H1 (cell line): ENCODE data around the gene LDLRAD4. TPM values are rescaled to one million over a fixed set of nuclear protein-coding genes. Genes with fewer than 3 reads are reported as not detected.

Experiments
- CTCF ChIA-PET: fragments of 300-600 bp; sonication (Branson Sonifier 250); formaldehyde crosslinking; loops from one replicate; lab custom pipeline; 2021; ENCODE audit not compliant: partially characterized antibody; lab: Charles Lee
- POLR2A ChIA-PET: fragments of 300-600 bp; sonication (Branson Sonifier 250); formaldehyde crosslinking; loops from one replicate; lab custom pipeline; 2021; ENCODE audit warnings: inconsistent platforms; ENCODE audit not compliant: partially characterized antibody; lab: Charles Lee
- DNase-seq, 2 experiments: peaks; one replicate each; pipeline versions ENCODE4 v3.0.0 to v3.0.0-alpha.2; 2010 to 2022; ENCODE audit warnings: low spot score in 2 of 2, low read depth in 1 of 2, mixed read lengths in 1 of 2
- FAIRE-seq: peaks from 2 replicates; lab custom pipeline; 2011; peaks lifted over from hg19 to GRCh38; lab: Jason Lieb, UNC
- H2AFZ ChIP-seq: 2 replicates; pipeline ENCODE4 v1.8.1; 2012; ENCODE audit warnings: low read length, inconsistent platforms
- H2AK5ac ChIP-seq: 2 replicates; pipeline ENCODE4 v1.6.1; 2013; ENCODE audit warnings: low read depth, low read length
- H2BK120ac ChIP-seq: replicated peaks from 2 replicates; pipeline ENCODE3; 2013; ENCODE audit warnings: low read depth, low read length, inconsistent platforms
- H2BK12ac ChIP-seq: 2 replicates; pipeline ENCODE4 v1.6.1; 2013; ENCODE audit warnings: low read depth, low read length
- H2BK15ac ChIP-seq: 2 replicates; pipeline ENCODE4 v1.6.1; 2013; ENCODE audit warnings: low read length
- H2BK20ac ChIP-seq: 2 replicates; pipeline ENCODE4 v1.6.1; 2013; ENCODE audit warnings: low read length
- H2BK5ac ChIP-seq: 2 replicates; pipeline ENCODE4 v1.6.1; 2013; ENCODE audit warnings: low read depth, low read length
- H3K14ac ChIP-seq: 2 replicates; pipeline ENCODE4 v1.6.1; 2013; ENCODE audit warnings: inconsistent platforms; ENCODE audit not compliant: insufficient read length
- H3K18ac ChIP-seq: 2 replicates; pipeline ENCODE4 v1.6.1; 2013; ENCODE audit warnings: low read length; ENCODE audit errors: extremely low read depth
- H3K23ac ChIP-seq: 2 replicates; pipeline ENCODE4 v1.6.1; 2013; ENCODE audit warnings: inconsistent platforms; ENCODE audit not compliant: insufficient read length
- H3K23me2 ChIP-seq: 2 replicates; pipeline ENCODE4 v1.6.1; 2013; ENCODE audit warnings: low read depth, low read length
- H3K27ac ChIP-seq: 2 replicates; pipeline ENCODE4 v1.6.1; 2011; ENCODE audit warnings: low read depth, low read length, inconsistent platforms
- H3K27me3 ChIP-seq, 4 experiments: replicated peaks in 1 of 4; 1 replicate in 1 of 4; 2 replicates in 3 of 4; pipeline versions ENCODE4 v1.6.1 to v1.8.1; 2011 to 2013; ENCODE audit warnings: low read length in 3 of 4, mild to moderate bottlenecking in 3 of 4, inconsistent platforms in 2 of 4, mixed read lengths in 2 of 4, moderate library complexity in 1 of 4; ENCODE audit not compliant: control insufficient read depth in 3 of 4, insufficient read depth in 3 of 4; ENCODE audit errors: extremely low read depth in 1 of 4
- H3K36me3 ChIP-seq, 4 experiments: 2 replicates each; pipeline versions ENCODE4 v1.6.1 to v1.8.1; 2011 to 2013; ENCODE audit warnings: mild to moderate bottlenecking in 4 of 4, low read length in 3 of 4, moderate library complexity in 2 of 4, control low read depth in 1 of 4, inconsistent platforms in 1 of 4; ENCODE audit not compliant: insufficient read depth in 4 of 4, control insufficient read depth in 2 of 4
- H3K4ac ChIP-seq: replicated peaks from 2 replicates; pipeline ENCODE3; 2013; ENCODE audit warnings: low read length, low read depth, mixed read lengths, inconsistent platforms; ENCODE audit not compliant: insufficient read length
- H3K4me1 ChIP-seq, 4 experiments: replicated peaks in 1 of 4; 1 replicate in 1 of 4; 2 replicates in 3 of 4; pipeline versions ENCODE4 v1.6.1 to v1.8.1; 2011 to 2013; ENCODE audit warnings: low read length in 3 of 4, inconsistent platforms in 2 of 4, mixed read lengths in 1 of 4; ENCODE audit not compliant: insufficient read depth in 4 of 4, control insufficient read depth in 3 of 4
- H3K4me2 ChIP-seq, 2 experiments: 2 replicates each; pipeline versions ENCODE4 v1.6.1 to v1.8.1; 2011 to 2013; ENCODE audit warnings: low read depth in 2 of 2, low read length in 2 of 2, control low read depth in 1 of 2, inconsistent platforms in 1 of 2, mild to moderate bottlenecking in 1 of 2; ENCODE audit not compliant: insufficient read depth in 1 of 2
- H3K4me3 ChIP-seq, 4 experiments: fragments of 200-600, 300-600 bp in 1 of 4; sonication (generic), shearing (Covaris generic), sonication (Bioruptor Twin) in 1 of 4; 2 replicates each; pipeline versions ENCODE4 v1.5.1 to v1.8.1; 2011 to 2016; ENCODE audit warnings: low read length in 4 of 4, low read depth in 3 of 4, control low read depth in 2 of 4, inconsistent platforms in 2 of 4, mild to moderate bottlenecking in 2 of 4, mixed read lengths in 1 of 4, moderate library complexity in 1 of 4; ENCODE audit not compliant: insufficient read depth in 2 of 4; ENCODE audit errors: extremely low read depth in 1 of 4
- H3K56ac ChIP-seq: replicated peaks from 2 replicates; pipeline ENCODE3; 2013; ENCODE audit warnings: low read depth, mild to moderate bottlenecking, mixed read lengths, low read length, inconsistent platforms; ENCODE audit not compliant: insufficient read length
- H3K79me1 ChIP-seq: 2 replicates; pipeline ENCODE4 v1.6.1; 2013; ENCODE audit warnings: low read depth, low read length, control low read depth
- H3K79me2 ChIP-seq, 2 experiments: 2 replicates each; pipeline versions ENCODE4 v1.6.1 to v1.8.1; 2012 to 2013; ENCODE audit warnings: low read length in 2 of 2, mild to moderate bottlenecking in 2 of 2, inconsistent platforms in 1 of 2; ENCODE audit not compliant: insufficient read depth in 2 of 2, control insufficient read depth in 1 of 2
- H3K9ac ChIP-seq, 4 experiments: replicated peaks in 1 of 4; 1 replicate in 1 of 4; 2 replicates in 3 of 4; pipeline versions ENCODE4 v1.6.1 to v1.8.1; 2011 to 2013; ENCODE audit warnings: low read depth in 3 of 4, low read length in 3 of 4, control low read depth in 2 of 4, mild to moderate bottlenecking in 2 of 4, moderate library complexity in 2 of 4, inconsistent platforms in 1 of 4; ENCODE audit errors: extremely low read depth in 1 of 4
- H3K9me3 ChIP-seq, 2 experiments: 2 replicates each; pipeline versions ENCODE4 v1.6.1 to v1.8.1; 2012 to 2013; ENCODE audit warnings: mild to moderate bottlenecking in 2 of 2, moderate library complexity in 2 of 2, control low read depth in 1 of 2, inconsistent platforms in 1 of 2, low read depth in 1 of 2, low read length in 1 of 2, mixed read lengths in 1 of 2; ENCODE audit not compliant: insufficient read depth in 2 of 2
- H4K20me1 ChIP-seq, 2 experiments: replicated peaks in 1 of 2; 2 replicates each; pipeline versions ENCODE3 to v1.8.1; 2011 to 2013; ENCODE audit warnings: inconsistent platforms in 2 of 2, low read length in 2 of 2, mild to moderate bottlenecking in 1 of 2; ENCODE audit not compliant: insufficient read depth in 2 of 2, control insufficient read depth in 1 of 2
- H4K5ac ChIP-seq: 2 replicates; pipeline ENCODE4 v1.6.1; 2013; ENCODE audit warnings: low read length, low read depth, mixed read lengths, inconsistent platforms; ENCODE audit not compliant: insufficient read length
- H4K8ac ChIP-seq: 2 replicates; pipeline ENCODE4 v1.8.0; 2013; ENCODE audit warnings: mild to moderate bottlenecking, moderate library complexity, low read length, inconsistent platforms; ENCODE audit not compliant: insufficient read depth; ENCODE audit errors: extremely low read depth
- H4K91ac ChIP-seq: replicated peaks from 2 replicates; pipeline ENCODE3; 2013; ENCODE audit warnings: low read length, mixed read lengths, inconsistent platforms; ENCODE audit not compliant: insufficient read length
- ASH2L ChIP-seq: fragments of 200-600, 300-600 bp; sonication (generic); IDR thresholded peaks from one replicate; pipeline ENCODE4 v1.7.1; 2017; ENCODE audit warnings: low read length
- CTBP2 ChIP-seq: IDR thresholded peaks from 2 replicates; pipeline ENCODE4 v1.7.0; 2011; ENCODE audit warnings: borderline replicate concordance, mild to moderate bottlenecking, moderate library complexity, mixed read lengths, low read length; ENCODE audit not compliant: insufficient read depth, insufficient read length
- EGR1 ChIP-seq: IDR thresholded peaks from 2 replicates; pipeline ENCODE4 v1.6.1; 2011; ENCODE audit warnings: low read depth, low read length, borderline replicate concordance
- EZH2 ChIP-seq: fragments of 200-600 bp; sonication (generic); IDR thresholded peaks from 2 replicates; pipeline ENCODE4 v1.7.1; 2012; ENCODE audit warnings: low read depth, mild to moderate bottlenecking, moderate library complexity, low read length, inconsistent platforms; ENCODE audit not compliant: severe bottlenecking
- GABPA ChIP-seq: IDR thresholded peaks from 2 replicates; pipeline ENCODE4 v1.6.1; 2011; ENCODE audit warnings: mild to moderate bottlenecking, low read length, moderate library complexity, borderline replicate concordance; ENCODE audit not compliant: insufficient read depth
- HDAC2 ChIP-seq, 2 experiments: fragments of 300-600 bp in 1 of 2; sonication (generic) in 1 of 2; IDR thresholded peaks; 2 replicates each; pipeline ENCODE4 v1.6.1; 2011 to 2012; ENCODE audit warnings: low read depth in 2 of 2, low read length in 2 of 2, mild to moderate bottlenecking in 2 of 2, moderate library complexity in 2 of 2, borderline replicate concordance in 1 of 2, inconsistent platforms in 1 of 2
- NRF1 ChIP-seq: IDR thresholded peaks from 2 replicates; pipeline ENCODE4 v1.6.1; 2011; ENCODE audit warnings: mild to moderate bottlenecking, low read depth, low read length, improper control_type of control experiment
- PHF8 ChIP-seq: fragments of 200-600 bp; sonication (generic); conservative IDR thresholded peaks from 2 replicates; pipeline ENCODE4 v1.7.1; 2012; ENCODE audit warnings: low read depth, mild to moderate bottlenecking, inconsistent platforms, low read length, moderate library complexity
- POLR2AphosphoS5 ChIP-seq: IDR thresholded peaks from 2 replicates; pipeline ENCODE4 v1.6.1; 2011; ENCODE audit warnings: low read depth, low read length
- SAP30 ChIP-seq: fragments of 300-600 bp; sonication (generic); IDR thresholded peaks from 2 replicates; pipeline ENCODE4 v1.7.1; 2012; ENCODE audit warnings: low read length, moderate library complexity, mild to moderate bottlenecking, inconsistent platforms; ENCODE audit not compliant: insufficient read depth, insufficient replicate concordance
- SP2 ChIP-seq: IDR thresholded peaks from 2 replicates; pipeline ENCODE4 v1.6.1; 2012; ENCODE audit warnings: mild to moderate bottlenecking, low read length, inconsistent platforms
- WGBS, 2 experiments: shearing (Covaris generic) in 1 of 2; methylation state at CpG; one replicate each; pipeline versions ENCODE4 v1.1.6 to v1.1.7; 2013 to 2015; ENCODE audit warnings: low lambda C conversion rate in 2 of 2, mixed read lengths in 2 of 2, inconsistent platforms in 1 of 2, low coverage in 1 of 2, missing lambda C conversion rate in 1 of 2; ENCODE audit not compliant: insufficient replicate concordance in 2 of 2, insufficient coverage in 1 of 2, insufficient read length in 1 of 2; ENCODE audit errors: extremely low coverage in 1 of 2, missing lambda C conversion rate in 1 of 2; 5-methylcytosine and 5-hydroxymethylcytosine counted together
- polyA plus RNA-seq, 7 experiments: library from polyadenylated mRNA; depleted of rRNA in 3 of 7; stranded (reverse) in 5 of 7; unstranded in 2 of 7; fragments of >200 nt in 5 of 7; fragments of 200-250 nt in 2 of 7; gene quantifications; 1 replicate in 5 of 7; 2 replicates in 1 of 7; 4 replicates in 1 of 7; pipeline versions ENCODE4 v1.2.1 to v1.2.3, GENCODE V29; 2011 to 2013; ENCODE audit warnings: missing spikeins in 2 of 7, mixed read lengths in 2 of 7
- total RNA-seq: library from RNA; stranded (reverse); fragmentation: NEBNext Ultra II Directional; extraction: Animal tissue kit (Norgen Biotek cat#: 25700); gene quantifications from 2 replicates; pipeline ENCODE4 v1.2.1, GENCODE V29; 2021

Gene LDLRAD4
- total and polyA plus RNA-seq, 2 of the 8 experiments (the other 6 are each of a cell fraction or from before 2014, with no cell fraction given) = 0.77 to 1.4 TPM

GRCh38 chr18:13605477-13605876 lies 386.9 kb downstream of the LDLRAD4 start:
- no peak overlapping the region for H3K4me2 ChIP-seq
- no peaks in the 10 kb centered on the region; the same call in 1 of the 2 replicates for H3K23me2 ChIP-seq
- no peak overlapping the region for H2BK15ac ChIP-seq
- no peak overlapping the region for H3K18ac ChIP-seq
- H4K20me1 ChIP-seq = no peaks in the 10 kb centered on the region
- CTCF ChIA-PET = interaction anchor here (0.7 kb wide), 1 partner anchor 1940 kb away, joined by 3 read pairs; no protein-coding TSS in a partner anchor
- no peak overlapping the region for H3K9ac ChIP-seq
- FAIRE-seq (no peak), DNase-seq (no peak)
- H3K27ac ChIP-seq = no peak overlapping the region
- H3K4me3 ChIP-seq = no peak overlapping the region
- 0 out of 7 replicates have a peak, but pooled peaks cover 0 to 1% (median under 1%) of the 10 kb centered on the region in 4 experiments for H3K4me1 ChIP-seq
- no peak overlapping the region for H4K91ac ChIP-seq
- no peak overlapping the region for H2BK20ac ChIP-seq
- H3K56ac ChIP-seq = no peak overlapping the region
- H3K14ac ChIP-seq = no peak overlapping the region
- H3K79me1 ChIP-seq = no peaks in the 10 kb centered on the region
- POLR2A ChIA-PET = no interaction called here
- H3K36me3 ChIP-seq = no peaks in the 10 kb centered on the region
- H4K8ac ChIP-seq = peak overlapping the region; percentile 86; the same call in 1 of the 2 replicates
- no peak overlapping the region for H3K23ac ChIP-seq
- 86% methylated on average over 5 of the region's 5 CpGs; no CpG with 5 or more reads in 1 of the 2 experiments for WGBS, 2 experiments
- no peak overlapping the region for H4K5ac ChIP-seq
- H2BK5ac ChIP-seq = no peak overlapping the region
- no peaks in the 10 kb centered on the region for H3K79me2 ChIP-seq
- no peak overlapping the region for H3K4ac ChIP-seq
- H3K27me3 ChIP-seq = peaks cover 0 to 2% (median under 1%) of the 10 kb centered on the region in 4 experiments; a peak in 2 of 7 replicates
- no peak overlapping the region for H2AK5ac ChIP-seq
- no peak overlapping the region for H2AFZ ChIP-seq
- 0 out of 2 replicates have a peak overlapping the region, but pooled peaks have one; percentile 50 for H2BK12ac ChIP-seq
- no peak overlapping the region for H2BK120ac ChIP-seq
- 0 out of 4 replicates have a peak, but pooled peaks cover 0 to under 1% of the 10 kb centered on the region in 2 experiments for H3K9me3 ChIP-seq
- TF ChIP-seq HDAC2 (IDR thresholded peaks at IDR 0.05; ENCODE audit: borderline replicate concordance in 1 of 2, low read depth in 2 of 2, low read length in 2 of 2) (no peak), EGR1 (no peak), ASH2L (no peak), CTBP2 (no peak), EZH2 (no peak), GABPA (no peak), SP2 (no peak), PHF8 (no peak), NRF1 (no peak), SAP30 (no peak), POLR2AphosphoS5 (no peak)
